Ovary (tissue), 3 donors: ENCODE measurements around the gene ARHGAP4.

Source experiments
- CTCF ChIP-seq, 3 donors: fragments of 450-650 bp in 2 of 3; fragments of 200-600 bp in 1 of 3; IDR thresholded peaks; one replicate each; pipeline versions ENCODE4 v1.5.1 to v1.8.0; 2016 to 2022; ENCODE audit warnings: antibody characterized with exemption in 3 of 3, mild to moderate bottlenecking in 1 of 3
- EP300 ChIP-seq: sonication (generic); formaldehyde crosslinking; IDR thresholded peaks from one replicate; pipeline ENCODE4 v1.6.1; 2017; ENCODE audit warnings: antibody characterized with exemption
- POLR2A ChIP-seq: fragments of 450-650 bp; IDR thresholded peaks from one replicate; pipeline ENCODE4 v1.6.1; 2017; ENCODE audit warnings: antibody characterized with exemption, mild to moderate bottlenecking, moderate library complexity
- donor health status: DM: no; HTN: no; CAD: no.

GRCh38 chrX:153874085-153874365, 52.0 kb downstream of the ARHGAP4 start:
- TF ChIP-seq EP300 (no peak), CTCF (IDR thresholded peaks at IDR 0.05) (no peak), POLR2A (no peak)
